Astrocyte (in vitro differentiated cells and primary cell): ENCODE results near the gene PCDHGC3. TPM values are rescaled to one million over a fixed set of nuclear protein-coding genes. Genes with fewer than 3 reads are reported as not detected.

Experiments
- DNase-seq: peaks from one replicate; pipeline ENCODE4 v3.0.0-alpha.2; 2010; ENCODE audit warnings: low read depth
- FAIRE-seq: peaks from 2 replicates; lab custom pipeline; 2011; peaks lifted over from hg19 to GRCh38; lab: Jason Lieb, UNC
- H2AFZ ChIP-seq: 2 replicates; pipeline ENCODE4 v1.6.0; 2012; ENCODE audit warnings: low read depth, low read length, inconsistent platforms
- H3K27ac ChIP-seq: 2 replicates; pipeline ENCODE4 v1.5.1; 2011; ENCODE audit warnings: low read depth, low read length, inconsistent platforms
- H3K27me3 ChIP-seq: 2 replicates; pipeline ENCODE4 v1.6.0; 2011; ENCODE audit warnings: low read length, inconsistent platforms; ENCODE audit not compliant: insufficient read depth
- H3K36me3 ChIP-seq: 2 replicates; pipeline ENCODE4 v1.5.1; 2011; ENCODE audit warnings: low read length, inconsistent platforms; ENCODE audit not compliant: insufficient read depth
- H3K4me1 ChIP-seq: 2 replicates; pipeline ENCODE4 v1.5.1; 2011; ENCODE audit warnings: low read length, inconsistent platforms; ENCODE audit not compliant: insufficient read depth
- H3K4me2 ChIP-seq: 2 replicates; pipeline ENCODE4 v1.6.0; 2012; ENCODE audit warnings: low read length, inconsistent platforms
- H3K4me3 ChIP-seq: 2 replicates; pipeline ENCODE4 v1.5.1; 2011; ENCODE audit warnings: low read depth, mild to moderate bottlenecking, low read length, inconsistent platforms; ENCODE audit not compliant: insufficient read depth
- H3K79me2 ChIP-seq: 2 replicates; pipeline ENCODE4 v1.6.0; 2012; ENCODE audit warnings: mild to moderate bottlenecking, low read length, inconsistent platforms; ENCODE audit not compliant: insufficient read depth
- H3K9ac ChIP-seq: 2 replicates; pipeline ENCODE4 v1.6.0; 2012; ENCODE audit warnings: mild to moderate bottlenecking, low read length, inconsistent platforms
- H3K9me3 ChIP-seq: 2 replicates; pipeline ENCODE4 v1.5.1; 2012; ENCODE audit warnings: low read depth, mild to moderate bottlenecking, low read length, inconsistent platforms; ENCODE audit not compliant: insufficient read depth
- H4K20me1 ChIP-seq: 2 replicates; pipeline ENCODE4 v1.6.0; 2012; ENCODE audit warnings: low read length, inconsistent platforms; ENCODE audit not compliant: insufficient read depth
- H3K27ac Mint-ChIP-seq: one replicate; pipeline ENCODE4 v1.8.0; 2021; ENCODE audit warnings: mild to moderate bottlenecking, mixed read lengths; ENCODE audit not compliant: unreplicated experiment
- H3K27me3 Mint-ChIP-seq: one replicate; pipeline ENCODE4 v1.8.0; 2021; ENCODE audit warnings: low read depth, mixed read lengths; ENCODE audit not compliant: unreplicated experiment
- H3K36me3 Mint-ChIP-seq: one replicate; pipeline ENCODE4 v1.8.0; 2021; ENCODE audit warnings: low read depth, mixed read lengths; ENCODE audit not compliant: unreplicated experiment
- H3K4me1 Mint-ChIP-seq: one replicate; pipeline ENCODE4 v1.8.0; 2021; ENCODE audit warnings: low read depth, mixed read lengths; ENCODE audit not compliant: unreplicated experiment
- H3K4me3 Mint-ChIP-seq: one replicate; pipeline ENCODE4 v1.8.0; 2021; ENCODE audit warnings: mild to moderate bottlenecking, moderate library complexity, mixed read lengths; ENCODE audit not compliant: unreplicated experiment
- H3K9me3 Mint-ChIP-seq: one replicate; pipeline ENCODE4 v1.8.0; 2021; ENCODE audit warnings: mild to moderate bottlenecking, mixed read lengths; ENCODE audit not compliant: unreplicated experiment
- EZH2 ChIP-seq: IDR thresholded peaks from 2 replicates; pipeline ENCODE4 v1.6.1; 2012; ENCODE audit warnings: mild to moderate bottlenecking, low read length, inconsistent platforms; ENCODE audit not compliant: insufficient read depth
- total RNA-seq: library from RNA; stranded (reverse); gene quantifications from 2 replicates; pipeline ENCODE4 v1.2.1, GENCODE V29; 2021
- TF ChIP-seq, protein P1 (sequence below): IDR thresholded peaks from 2 replicates; pipeline ENCODE4 v1.5.1; 2011; ENCODE audit warnings: low read depth, mild to moderate bottlenecking, inconsistent platforms, low read length, moderate library complexity; ENCODE audit not compliant: insufficient read depth

PCDHGC3 gene
- total RNA-seq, 1 donor from 2014 or later = 84.7 TPM

DNA sequence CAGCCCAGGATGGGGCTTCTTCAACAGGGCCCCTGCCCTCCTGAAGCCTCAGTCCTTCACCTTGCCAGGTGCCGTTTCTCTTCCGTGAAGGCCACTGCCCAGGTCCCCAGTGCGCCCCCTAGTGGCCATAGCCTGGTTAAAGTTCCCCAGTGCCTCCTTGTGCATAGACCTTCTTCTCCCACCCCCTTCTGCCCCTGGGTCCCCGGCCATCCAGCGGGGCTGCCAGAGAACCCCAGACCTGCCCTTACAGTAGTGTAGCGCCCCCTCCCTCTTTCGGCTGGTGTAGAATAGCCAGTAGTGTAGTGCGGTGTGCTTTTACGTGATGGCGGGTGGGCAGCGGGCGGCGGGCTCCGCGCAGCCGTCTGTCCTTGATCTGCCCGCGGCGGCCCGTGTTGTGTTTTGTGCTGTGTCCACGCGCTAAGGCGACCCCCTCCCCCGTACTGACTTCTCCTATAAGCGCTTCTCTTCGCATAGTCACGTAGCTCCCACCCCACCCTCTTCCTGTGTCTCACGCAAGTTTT, 36.7 kb downstream of the PCDHGC3 start:
- peaks cover 62% of the 10 kb centered on the region for H3K4me1 Mint-ChIP-seq
- no peak for TF ChIP-seq EZH2
- TF ChIP-seq, protein P1, sequence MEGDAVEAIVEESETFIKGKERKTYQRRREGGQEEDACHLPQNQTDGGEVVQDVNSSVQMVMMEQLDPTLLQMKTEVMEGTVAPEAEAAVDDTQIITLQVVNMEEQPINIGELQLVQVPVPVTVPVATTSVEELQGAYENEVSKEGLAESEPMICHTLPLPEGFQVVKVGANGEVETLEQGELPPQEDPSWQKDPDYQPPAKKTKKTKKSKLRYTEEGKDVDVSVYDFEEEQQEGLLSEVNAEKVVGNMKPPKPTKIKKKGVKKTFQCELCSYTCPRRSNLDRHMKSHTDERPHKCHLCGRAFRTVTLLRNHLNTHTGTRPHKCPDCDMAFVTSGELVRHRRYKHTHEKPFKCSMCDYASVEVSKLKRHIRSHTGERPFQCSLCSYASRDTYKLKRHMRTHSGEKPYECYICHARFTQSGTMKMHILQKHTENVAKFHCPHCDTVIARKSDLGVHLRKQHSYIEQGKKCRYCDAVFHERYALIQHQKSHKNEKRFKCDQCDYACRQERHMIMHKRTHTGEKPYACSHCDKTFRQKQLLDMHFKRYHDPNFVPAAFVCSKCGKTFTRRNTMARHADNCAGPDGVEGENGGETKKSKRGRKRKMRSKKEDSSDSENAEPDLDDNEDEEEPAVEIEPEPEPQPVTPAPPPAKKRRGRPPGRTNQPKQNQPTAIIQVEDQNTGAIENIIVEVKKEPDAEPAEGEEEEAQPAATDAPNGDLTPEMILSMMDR = peak; percentile 59
- H3K79me2 ChIP-seq = no peaks in the 10 kb centered on the region
- H3K4me3 Mint-ChIP-seq = peak overlapping the region; percentile 67
- H3K4me3 ChIP-seq = peak overlapping the region; percentile 48
- H3K9ac ChIP-seq = peak overlapping the region; percentile 84
- peak overlapping the region; percentile 93 for H3K27ac ChIP-seq
- peak; percentile 33 for DNase-seq
- H3K27me3 Mint-ChIP-seq = no peaks in the 10 kb centered on the region
- H3K27me3 ChIP-seq = no peaks in the 10 kb centered on the region
- H3K4me1 ChIP-seq = peaks cover 60% of the 10 kb centered on the region
- no peaks in the 10 kb centered on the region for H3K9me3 ChIP-seq
- no peak for FAIRE-seq
- H2AFZ ChIP-seq = no peak overlapping the region
- peaks cover 1% of the 10 kb centered on the region for H3K9me3 Mint-ChIP-seq
- peak overlapping the region; percentile 90 for H3K4me2 ChIP-seq
- no peaks in the 10 kb centered on the region for H4K20me1 ChIP-seq
- peak overlapping the region; percentile 85 for H3K27ac Mint-ChIP-seq
- peaks cover 20% of the 10 kb centered on the region for H3K36me3 ChIP-seq
- H3K36me3 Mint-ChIP-seq = peaks cover 9% of the 10 kb centered on the region

DNA sequence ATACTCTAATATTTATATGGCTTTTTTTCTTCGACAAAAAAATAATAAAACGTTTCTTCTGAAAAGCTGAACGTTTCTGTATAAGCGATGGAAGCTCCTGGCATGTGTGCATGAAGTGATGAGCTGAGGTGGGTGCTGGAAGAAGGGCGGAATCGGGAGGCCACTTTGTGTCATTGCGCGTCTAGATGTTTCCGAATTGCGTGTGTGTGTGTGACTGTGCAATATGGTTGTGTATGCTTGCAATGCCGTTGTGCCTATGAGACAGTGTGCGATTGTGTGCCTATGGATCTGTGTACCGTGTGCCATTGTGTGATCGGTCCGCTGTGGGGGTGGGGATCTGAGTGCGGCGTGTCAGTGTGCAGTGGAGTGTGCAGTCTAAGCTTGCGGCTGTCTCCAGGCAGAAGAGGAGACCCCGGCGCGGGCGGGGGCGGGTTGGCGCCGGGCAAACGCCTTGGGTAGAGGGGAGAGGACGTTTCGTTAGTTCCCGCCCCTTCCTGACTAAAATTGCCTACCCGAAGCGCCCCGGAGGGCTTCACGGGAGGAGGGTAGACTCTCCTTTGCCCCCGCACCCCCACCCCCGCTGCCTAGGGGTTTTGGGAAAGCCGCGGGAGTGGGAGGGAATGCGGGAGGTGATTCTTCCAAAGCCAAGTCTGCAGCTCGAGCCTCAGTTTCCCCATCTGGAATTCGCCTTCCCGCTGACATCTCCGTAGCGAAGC, 37.3 kb downstream of the PCDHGC3 start:
- Histone ChIP-seq H3K9ac (peak overlapping the region; percentile 84), H3K4me2 (peak overlapping the region; percentile 90), H4K20me1 (no peaks in the 10 kb centered on the region), H3K36me3 (peaks cover 20% of the 10 kb centered on the region), H3K79me2 (peaks cover 3% of the 10 kb centered on the region), H3K27ac (peak overlapping the region; percentile 93), H3K4me3 (peak overlapping the region; percentile 48), H3K27me3 (no peaks in the 10 kb centered on the region), H3K9me3 (no peaks in the 10 kb centered on the region), H3K4me1 (peaks cover 54% of the 10 kb centered on the region), H2AFZ (peak overlapping the region; percentile 24)
- peaks cover 10% of the 10 kb centered on the region for H3K36me3 Mint-ChIP-seq
- no peaks in the 10 kb centered on the region for H3K27me3 Mint-ChIP-seq
- DNase-seq (peak; percentile 60), FAIRE-seq (no peak)
- H3K4me1 Mint-ChIP-seq = peaks cover 59% of the 10 kb centered on the region
- peak overlapping the region; percentile 67 for H3K4me3 Mint-ChIP-seq
- H3K27ac Mint-ChIP-seq = peak overlapping the region; percentile 85
- H3K9me3 Mint-ChIP-seq = peaks cover 1% of the 10 kb centered on the region
- no peak for TF ChIP-seq EZH2
- TF ChIP-seq, protein P1 = no peak
